Hepatocyte (in vitro differentiated cells): Measurements from ENCODE around the gene ASIC2. TPM values are rescaled to one million over a fixed set of nuclear protein-coding genes. Genes with fewer than 3 reads are reported as not detected.

Experiments
- DNase-seq: peaks from one replicate; pipeline ENCODE4 v3.0.0-alpha.2; 2016; ENCODE audit warnings: low spot score
- H2AFZ ChIP-seq: fragments of 200-600 bp; sonication (generic); 2 replicates; pipeline ENCODE4 v1.6.0; 2016; ENCODE audit warnings: antibody characterized with exemption, mild to moderate bottlenecking
- H3K27ac ChIP-seq: fragments of 200-600 bp; sonication (generic); 2 replicates; pipeline ENCODE4 v1.5.1; 2016; ENCODE audit warnings: mild to moderate bottlenecking
- H3K27me3 ChIP-seq: fragments of 200-600 bp; sonication (generic); 2 replicates; pipeline ENCODE4 v1.6.1; 2016
- H3K36me3 ChIP-seq: fragments of 200-600 bp; sonication (generic); replicated peaks from 2 replicates; pipeline ENCODE4 v1.5.1; 2016; ENCODE audit warnings: low read depth; ENCODE audit not compliant: insufficient read depth
- H3K4me1 ChIP-seq: fragments of 200-600 bp; sonication (generic); 2 replicates; pipeline ENCODE4 v1.5.1; 2016; ENCODE audit warnings: mild to moderate bottlenecking, moderate library complexity; ENCODE audit not compliant: insufficient read depth
- H3K4me2 ChIP-seq: fragments of 200-600 bp; sonication (generic); 2 replicates; pipeline ENCODE4 v1.6.0; 2016
- H3K4me3 ChIP-seq: fragments of 200-600 bp; sonication (generic); 2 replicates; pipeline ENCODE4 v1.5.1; 2016; ENCODE audit warnings: mild to moderate bottlenecking
- H3K79me2 ChIP-seq: fragments of 200-600 bp; sonication (generic); 2 replicates; pipeline ENCODE4 v1.6.0; 2017; ENCODE audit warnings: mild to moderate bottlenecking
- H3K9me2 ChIP-seq: fragments of 200-600 bp; sonication (generic); replicated peaks from 2 replicates; pipeline ENCODE4 v1.6.0; 2017; ENCODE audit warnings: mild to moderate bottlenecking; ENCODE audit not compliant: insufficient read depth
- H3K9me3 ChIP-seq: fragments of 200-600 bp; sonication (generic); 2 replicates; pipeline ENCODE4 v1.5.1; 2016; ENCODE audit warnings: low read depth, mild to moderate bottlenecking
- H4K20me1 ChIP-seq: fragments of 200-600 bp; sonication (generic); 2 replicates; pipeline ENCODE4 v1.6.0; 2016; ENCODE audit warnings: mild to moderate bottlenecking; ENCODE audit not compliant: insufficient read depth, poor library complexity, severe bottlenecking
- CTCF ChIP-seq: fragments of 200-600 bp; sonication (generic); IDR thresholded peaks from 2 replicates; pipeline ENCODE4 v1.5.1; 2016; ENCODE audit warnings: antibody characterized with exemption, mild to moderate bottlenecking; ENCODE audit not compliant: poor library complexity
- EZH2 ChIP-seq: fragments of 200-600 bp; sonication (generic); IDR thresholded peaks from 2 replicates; pipeline ENCODE4 v1.6.1; 2016; ENCODE audit warnings: antibody characterized with exemption, mild to moderate bottlenecking, borderline replicate concordance
- EZH2phosphoT487 ChIP-seq: fragments of 200-600 bp; sonication (generic); IDR thresholded peaks from one replicate; pipeline ENCODE4 v1.6.1; 2018; ENCODE audit warnings: antibody characterized with exemption, mild to moderate bottlenecking, low read depth, moderate library complexity; ENCODE audit not compliant: unreplicated experiment, severe bottlenecking
- WGBS: methylation state at CpG from one replicate; pipeline ENCODE4 v1.1.6; 2016; ENCODE audit warnings: low lambda C conversion rate; ENCODE audit errors: missing lambda C conversion rate; 5-methylcytosine and 5-hydroxymethylcytosine counted together
- polyA plus RNA-seq: library from polyadenylated mRNA; unstranded; fragments of >200 nt; fragmentation: Nextera tagmentation; extraction: Ambion mirVana; gene quantifications from 2 replicates; pipeline ENCODE4 v1.2.1, GENCODE V29; 2016
- total RNA-seq: library from RNA; depleted of rRNA; stranded (reverse); fragments of >200 nt; gene quantifications from 2 replicates; pipeline ENCODE4 v1.2.3, GENCODE V29; 2014

ASIC2 gene
- total and polyA plus RNA-seq, 2 experiments from 2014 or later: 2.3 to 3.3 TPM

GRCh38 chr17:33145941-33146340 lies 147.2 kb downstream of the ASIC2 start:
- Histone ChIP-seq H3K4me3 (no peak overlapping the region), H3K4me2 (no peak overlapping the region), H3K27me3 (no peaks in the 10 kb centered on the region), H3K36me3 (no peaks in the 10 kb centered on the region), H3K9me2 (no peaks in the 10 kb centered on the region), H3K27ac (no peak overlapping the region), H3K79me2 (no peaks in the 10 kb centered on the region), H3K4me1 (no peaks in the 10 kb centered on the region), H2AFZ (no peak overlapping the region), H3K9me3 (no peaks in the 10 kb centered on the region), H4K20me1 (no peaks in the 10 kb centered on the region)
- TF ChIP-seq EZH2phosphoT487 (no peak), CTCF (no peak), EZH2 (no peak)
- no peak for DNase-seq
- 81% methylated on average over 4 of the region's 4 CpGs for WGBS

GRCh38 chr17:33144837-33145236 lies 148.3 kb downstream of the ASIC2 start:
- Histone ChIP-seq H3K9me3 (no peaks in the 10 kb centered on the region), H3K4me1 (no peaks in the 10 kb centered on the region), H2AFZ (no peak overlapping the region), H3K9me2 (no peaks in the 10 kb centered on the region), H4K20me1 (no peaks in the 10 kb centered on the region), H3K36me3 (no peaks in the 10 kb centered on the region), H3K79me2 (no peaks in the 10 kb centered on the region), H3K4me3 (no peak overlapping the region), H3K27me3 (no peaks in the 10 kb centered on the region), H3K27ac (no peak overlapping the region), H3K4me2 (no peak overlapping the region)
- DNase-seq: no peak
- no peak for TF ChIP-seq EZH2
- no peak for TF ChIP-seq CTCF
- no peak for TF ChIP-seq EZH2phosphoT487
- WGBS: 71% methylated on average over 2 of the region's 2 CpGs

- no peaks in the 10 kb centered on the region for H3K36me3 ChIP-seq
- H3K79me2 ChIP-seq: no peaks in the 10 kb centered on the region
- 59% methylated on average over 3 of the region's 3 CpGs for WGBS
- TF ChIP-seq EZH2: no peak
- no peak for TF ChIP-seq EZH2phosphoT487
- no peak for TF ChIP-seq CTCF
- no peak overlapping the region for H3K4me2 ChIP-seq
- H3K9me3 ChIP-seq: no peaks in the 10 kb centered on the region
- peak; percentile 59 for DNase-seq
- no peaks in the 10 kb centered on the region for H3K4me1 ChIP-seq
- H3K4me3 ChIP-seq: no peak overlapping the region
- no peaks in the 10 kb centered on the region for H3K9me2 ChIP-seq
- peaks cover 4% of the 10 kb centered on the region for H3K27me3 ChIP-seq
- no peaks in the 10 kb centered on the region for H4K20me1 ChIP-seq
- H2AFZ ChIP-seq: no peak overlapping the region
- H3K27ac ChIP-seq: no peak overlapping the region
Observed at GRCh38 chr17:33142705-33143299, 150.3 kb downstream of the ASIC2 start.
